HG03196 (cell line): Measurements from ENCODE around the gene ARHGAP25.

Experiments used
- ATAC-seq: cut with Tn5 transposase; IDR thresholded peaks from one replicate; pipeline ENCODE4 v1.9.1; 2021; ENCODE audit not compliant: unreplicated experiment

The ARHGAP25 gene

GRCh38 chr2:68829749-68830148, 95.1 kb downstream of the ARHGAP25 start:
- ATAC-seq, result no peak

DNA sequence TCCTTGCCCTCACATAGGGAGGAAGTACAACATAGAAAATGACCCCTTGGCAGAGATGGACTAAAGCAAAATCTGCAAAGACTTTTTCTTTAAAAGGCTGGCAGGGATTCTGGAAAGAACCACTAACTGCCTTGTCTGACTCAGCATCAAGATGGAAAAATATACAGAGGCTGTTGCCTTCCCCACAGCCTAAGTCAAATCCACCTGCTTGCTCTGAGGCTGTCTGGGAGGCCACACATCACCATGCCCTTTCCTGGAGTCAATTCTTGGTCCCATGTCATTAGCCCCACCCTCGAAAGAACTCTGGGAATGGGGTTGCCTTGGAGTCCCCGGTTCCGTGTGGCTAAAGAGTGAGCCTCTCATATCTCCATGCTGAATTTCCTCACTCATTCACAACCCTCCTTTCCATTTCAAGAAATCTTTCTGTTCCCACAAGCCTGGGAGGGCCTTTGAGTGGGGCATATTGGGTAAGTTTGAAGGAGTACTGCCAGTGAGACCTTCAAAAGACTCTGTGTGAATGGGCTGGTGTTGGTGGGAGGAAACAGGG, 97.1 kb downstream of the ARHGAP25 start:
- no peak for ATAC-seq

DNA sequence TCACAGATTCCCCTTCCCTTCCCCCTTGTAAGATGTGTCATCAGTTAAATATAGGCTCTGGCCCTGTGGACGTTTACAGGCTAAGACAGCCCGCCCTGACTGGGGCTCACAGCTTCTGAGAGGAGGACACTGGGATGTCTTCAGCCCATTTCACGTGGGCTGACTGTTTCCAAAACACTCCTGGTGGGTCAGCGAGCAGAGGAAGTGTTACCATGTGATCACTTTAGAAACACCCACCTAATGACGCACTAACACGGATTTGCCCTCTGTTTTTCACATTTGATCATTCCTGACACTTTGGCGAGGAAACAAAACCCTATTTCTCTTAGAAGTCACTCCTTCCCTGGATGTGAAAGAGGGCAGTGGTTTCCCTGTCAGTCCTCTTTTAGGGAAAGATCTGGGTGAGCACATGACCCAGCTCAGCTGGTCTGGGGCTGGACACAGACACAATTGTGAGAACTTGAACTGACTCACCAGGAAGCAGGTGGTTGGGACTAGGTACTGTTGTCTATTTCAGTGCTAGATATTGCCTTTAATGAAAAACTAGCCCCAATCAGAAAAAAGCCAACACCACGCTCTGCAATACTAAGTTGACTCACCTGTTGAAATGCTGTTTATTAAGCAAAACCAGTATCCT, 97.7 kb downstream of the ARHGAP25 start:
- ATAC-seq, result peak; percentile 67

DNA sequence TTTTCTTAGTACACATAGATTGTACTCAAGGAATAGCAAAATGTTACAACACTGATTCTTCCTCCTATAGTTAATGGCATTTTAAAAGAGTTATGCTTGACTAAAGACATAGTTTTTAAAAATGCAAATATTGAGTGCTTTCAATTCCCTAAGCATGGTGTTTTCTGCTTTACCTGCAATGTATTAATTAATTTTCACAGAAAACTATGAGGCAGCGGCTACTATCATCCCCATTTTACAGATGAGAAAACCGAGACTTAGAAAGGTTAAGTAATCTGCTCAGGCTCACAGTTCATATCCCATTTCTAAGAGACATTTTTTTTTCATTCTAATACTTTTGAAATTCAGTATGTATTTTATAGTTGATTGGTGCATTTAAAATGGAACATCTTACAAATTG, 98.6 kb downstream of the ARHGAP25 start:
- ATAC-seq, result no peak

DNA sequence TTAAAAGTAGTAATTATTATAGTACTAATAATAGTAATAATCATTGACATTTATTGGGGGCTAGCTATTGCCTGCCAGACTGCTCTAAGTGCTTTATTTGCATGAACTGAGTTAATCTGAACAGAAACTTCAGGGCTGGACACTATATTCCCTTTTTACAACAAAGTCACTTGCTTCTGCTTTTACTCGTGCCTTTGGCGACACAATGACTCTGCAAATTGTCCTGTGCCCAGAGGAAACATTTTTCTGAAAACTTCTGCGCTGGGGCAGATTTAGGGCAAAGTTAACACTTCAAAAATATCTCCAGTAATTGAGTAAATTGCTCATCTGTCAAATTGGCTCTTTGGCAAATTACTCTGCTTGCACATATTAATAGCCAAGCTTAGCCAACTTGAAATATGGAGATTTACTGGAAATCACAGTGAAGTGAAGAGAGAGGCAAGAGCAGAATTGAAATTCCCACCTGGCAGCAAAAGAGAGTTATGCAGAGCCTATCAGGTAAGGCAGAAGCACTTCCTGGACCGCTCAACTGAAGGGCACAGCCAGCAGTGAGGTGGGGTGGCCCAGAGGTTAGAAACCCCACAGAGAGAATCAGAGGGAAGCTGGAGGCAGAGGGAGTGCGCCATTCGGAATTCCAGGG, 100.2 kb downstream of the ARHGAP25 start:
- ATAC-seq, result no peak

- no peak for ATAC-seq
Observed at GRCh38 chr2:68835621-68836020, 101.0 kb downstream of the ARHGAP25 start.

DNA sequence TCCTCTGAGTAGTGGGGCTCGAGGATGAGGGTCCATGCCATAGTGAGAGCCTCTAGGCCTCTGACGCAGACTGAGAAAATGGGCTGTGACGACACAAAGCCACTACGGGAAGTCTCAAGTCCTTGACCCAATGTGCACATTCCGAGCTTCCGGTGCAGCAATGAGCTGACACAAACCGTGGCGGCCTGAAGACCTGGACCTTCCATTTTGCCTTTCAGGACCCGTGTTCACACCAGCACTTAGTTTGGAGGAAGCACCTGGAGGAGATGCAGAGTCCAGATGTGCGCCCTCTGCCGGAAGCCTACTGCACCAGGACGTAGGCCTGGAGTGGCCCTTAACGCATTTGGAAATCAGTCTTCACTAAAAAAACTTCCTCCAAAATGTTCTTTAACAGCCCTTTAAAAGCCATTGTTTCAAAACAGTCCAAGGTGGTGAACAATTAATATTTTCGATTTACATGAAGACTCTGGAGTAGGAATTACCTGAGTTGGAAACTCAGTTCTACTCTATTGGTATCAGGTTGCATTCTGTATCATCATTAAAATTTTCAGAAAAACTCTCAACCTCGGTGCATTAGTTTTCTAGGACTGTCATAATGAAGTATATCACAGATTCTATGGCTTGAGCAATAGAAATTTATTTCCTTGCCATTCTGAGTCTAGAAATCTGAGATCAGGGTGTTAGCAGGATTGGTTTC, 102.7 kb downstream of the ARHGAP25 start:
- no peak for ATAC-seq

DNA sequence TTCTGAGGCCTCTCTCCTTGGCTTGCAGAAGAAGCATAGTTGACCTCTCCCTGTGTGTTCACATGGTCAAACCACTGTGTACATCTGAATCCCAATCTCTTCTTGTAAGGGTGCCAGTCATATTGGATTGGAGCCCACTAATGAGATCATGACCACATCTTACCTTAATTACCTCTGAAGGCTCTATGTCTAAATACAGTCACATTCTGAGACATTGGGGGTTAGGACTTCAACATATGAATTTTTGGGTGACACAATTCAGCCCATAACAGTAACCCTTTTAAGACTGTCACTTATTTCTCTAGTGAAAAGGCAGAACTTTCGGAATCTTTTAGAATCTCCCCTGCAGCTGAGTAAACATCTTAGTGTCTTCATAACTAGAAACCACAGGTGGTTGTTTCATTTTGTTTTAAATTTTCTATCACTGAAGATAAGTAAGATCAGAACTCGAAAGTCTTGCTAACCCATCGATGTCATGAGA, 103.3 kb downstream of the ARHGAP25 start:
- peak; percentile 47 for ATAC-seq

- ATAC-seq, result no peak
Observed at GRCh38 chr2:68838641-68839040, 104.0 kb downstream of the ARHGAP25 start.

- no peak for ATAC-seq
Observed at GRCh38 chr2:68839260-68839833, 104.7 kb downstream of the ARHGAP25 start.

GRCh38 chr2:68845043-68845442, 110.4 kb downstream of the ARHGAP25 start:
- ATAC-seq, result no peak

DNA sequence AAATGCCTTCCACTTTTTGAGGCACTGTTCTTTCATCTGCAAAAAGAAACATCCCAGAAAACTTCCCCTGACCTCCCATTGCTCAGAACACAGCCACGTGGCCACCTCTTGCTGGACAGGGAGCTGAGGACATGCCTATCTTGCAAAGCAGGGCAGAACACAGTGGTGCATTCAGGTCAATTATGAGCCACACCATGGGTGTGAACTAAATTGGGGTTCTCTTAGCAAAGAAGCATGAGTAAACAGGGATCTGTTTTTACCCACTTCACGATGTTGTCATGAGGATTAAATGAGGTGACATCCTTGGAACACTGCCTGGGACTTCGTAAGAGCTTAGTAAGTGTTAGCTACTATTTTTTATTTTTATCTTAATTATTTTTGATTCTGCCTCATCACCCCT, 111.5 kb downstream of the ARHGAP25 start:
- ATAC-seq, result no peak

DNA sequence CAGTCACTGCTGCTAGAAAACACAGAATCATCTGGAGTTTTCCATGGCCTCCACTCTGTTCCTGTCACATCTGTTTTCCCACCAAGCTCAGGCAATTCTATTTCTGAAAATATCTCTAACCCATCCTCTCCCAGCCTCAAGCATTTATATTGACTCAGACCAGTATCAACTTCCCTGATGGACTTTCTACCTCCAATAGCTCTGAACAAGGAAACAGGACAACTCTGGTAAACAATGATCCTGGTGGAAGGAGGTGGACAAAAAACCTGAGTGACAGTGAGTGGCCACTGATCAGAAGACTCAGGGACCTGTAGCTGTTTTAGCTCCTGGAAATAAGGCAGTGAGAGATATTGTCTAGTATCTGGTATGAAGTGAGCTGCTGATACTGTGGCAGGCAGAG, 113.1 kb downstream of the ARHGAP25 start:
- no peak for ATAC-seq

DNA sequence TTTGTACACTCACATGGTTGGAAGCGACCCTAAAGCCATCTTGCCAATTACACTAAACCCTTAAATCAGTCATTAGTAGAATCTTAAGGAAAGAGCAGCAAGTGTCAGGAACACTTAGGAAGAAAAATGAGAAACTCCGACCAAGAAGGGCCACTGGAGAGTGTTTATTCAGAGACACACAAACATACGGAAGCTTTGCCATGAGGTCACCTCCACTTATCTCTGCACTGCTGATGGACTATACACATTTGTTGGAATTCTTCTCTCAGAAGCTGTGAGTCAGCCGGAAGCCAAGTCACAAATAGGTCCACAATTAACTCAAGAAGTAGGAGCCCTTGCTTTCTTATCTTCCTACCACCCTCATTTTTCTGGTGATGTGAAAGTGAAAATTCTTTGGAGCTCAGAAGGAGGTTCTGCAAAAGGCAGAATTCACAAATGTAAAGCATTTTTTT, 115.0 kb downstream of the ARHGAP25 start:
- no peak for ATAC-seq

GRCh38 chr2:68850524-68850923, 115.9 kb downstream of the ARHGAP25 start:
- no peak for ATAC-seq

GRCh38 chr2:68853035-68853434, 118.4 kb downstream of the ARHGAP25 start:
- ATAC-seq, result no peak

- no peak for ATAC-seq
Observed at GRCh38 chr2:68853915-68854314, 119.3 kb downstream of the ARHGAP25 start.

- ATAC-seq, result no peak
Observed at GRCh38 chr2:68854476-68854875, 119.9 kb downstream of the ARHGAP25 start.

- ATAC-seq, result no peak
Observed at GRCh38 chr2:68855550-68855949, 120.9 kb downstream of the ARHGAP25 start.

DNA sequence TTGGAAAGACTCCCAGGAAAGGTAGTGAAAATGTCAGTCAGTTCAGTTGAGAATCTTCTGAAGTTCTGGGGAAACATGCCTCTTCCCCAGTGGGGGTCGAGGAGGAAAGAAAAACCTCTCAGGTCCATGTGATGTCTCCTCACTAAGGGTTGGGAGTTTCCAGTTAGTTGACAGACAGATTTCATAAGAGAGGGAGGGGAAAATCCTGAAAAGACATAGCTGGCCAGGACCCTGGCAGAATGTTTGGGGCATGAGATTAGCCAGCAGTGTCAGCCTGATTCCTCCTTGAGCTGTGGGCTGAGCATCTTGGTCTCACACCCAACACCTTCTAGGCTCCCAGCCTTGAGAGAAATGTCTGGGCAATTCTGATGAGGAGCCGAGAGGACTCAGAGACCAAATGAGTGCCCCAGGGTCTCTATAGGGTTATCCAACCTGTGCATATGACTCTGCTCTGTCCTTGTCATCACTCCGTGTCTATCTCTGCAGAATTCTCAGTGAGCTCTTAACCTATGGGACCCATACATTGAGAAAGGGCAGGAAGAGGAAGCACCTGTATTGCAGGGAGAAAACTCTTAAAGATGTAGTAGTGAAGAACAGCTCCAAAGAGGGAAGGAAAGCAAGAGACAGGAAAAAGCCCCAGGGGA, 122.7 kb downstream of the ARHGAP25 start:
- ATAC-seq, result no peak

DNA sequence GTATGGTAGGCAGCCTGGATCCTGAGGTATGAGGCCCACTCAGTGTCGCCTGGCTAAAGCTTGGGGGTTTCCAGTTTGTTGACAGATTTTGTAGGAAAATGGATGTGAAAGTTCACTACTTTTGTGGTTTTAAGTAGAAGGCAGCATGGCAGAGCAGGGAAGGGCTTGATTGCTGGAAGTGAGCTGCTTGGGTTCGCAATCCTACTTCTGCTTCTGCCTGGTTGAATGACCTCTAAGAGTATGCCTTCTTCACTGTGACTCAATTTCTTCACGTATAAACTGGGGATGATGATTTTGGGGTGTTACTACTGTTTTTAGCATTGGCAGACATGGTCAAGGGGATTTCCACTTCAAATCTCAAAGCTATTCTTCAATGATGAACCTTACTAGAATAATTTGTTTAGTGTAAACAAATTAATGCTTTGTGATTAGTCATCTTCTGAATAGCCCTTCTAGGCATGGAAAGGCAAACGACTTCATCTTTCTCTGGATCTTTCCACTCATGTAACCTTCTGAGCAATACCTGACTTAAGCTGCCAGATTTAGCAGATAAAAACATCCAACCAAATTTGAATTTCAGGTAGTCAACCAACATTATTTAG, 123.3 kb downstream of the ARHGAP25 start:
- no peak for ATAC-seq
